A673 (cell line): ENCODE results near the gene PHF12. TPM values are rescaled to one million over a fixed set of nuclear protein-coding genes. Genes with fewer than 3 reads are reported as not detected.

ENCODE experiments used
- BruUV-seq: library from RNA; stranded (reverse); fragments of 400-500 nt; replicated peaks from 2 replicates; lab custom pipeline; 2021; lab: Mats Ljungman, UMichigan
- CTCF ChIA-PET: fragments of 300-600 bp; sonication (Branson Sonifier 250); formaldehyde crosslinking; loops from one replicate; lab custom pipeline; 2022; ENCODE audit warnings: antibody characterized with exemption; lab: Charles Lee
- POLR2A ChIA-PET: fragments of 300-600 bp; sonication (Branson Sonifier 250); formaldehyde crosslinking; loops from one replicate; lab custom pipeline; 2022; ENCODE audit warnings: antibody characterized with exemption; ENCODE audit not compliant: low non-redundant PET; lab: Charles Lee
- DNase-seq: peaks from one replicate; pipeline ENCODE4 v3.0.0-alpha.2; 2015; ENCODE audit warnings: low spot score
- H3K27ac ChIP-seq: fragments of 200-600 bp; sonication (generic); 2 replicates; pipeline ENCODE4 v1.5.1; 2016; ENCODE audit warnings: mixed run types, low read depth, mild to moderate bottlenecking, mixed read lengths, antibody characterized with exemption, low read length; ENCODE audit not compliant: poor library complexity, severe bottlenecking
- H3K27me3 ChIP-seq: fragments of 200-600 bp; sonication (generic); replicated peaks from 2 replicates; pipeline ENCODE4 v1.6.1; 2017; ENCODE audit warnings: mixed run types, low read depth, mild to moderate bottlenecking, mixed read lengths, antibody characterized with exemption, low read length; ENCODE audit not compliant: insufficient read depth, poor library complexity
- H3K36me3 ChIP-seq: fragments of 200-600 bp; sonication (generic); 2 replicates; pipeline ENCODE4 v1.6.1; 2016; ENCODE audit warnings: mixed run types, mild to moderate bottlenecking, mixed read lengths, antibody characterized with exemption, low read length; ENCODE audit not compliant: insufficient read depth, poor library complexity, severe bottlenecking
- H3K4me1 ChIP-seq: fragments of 200-600 bp; sonication (generic); 2 replicates; pipeline ENCODE4 v1.6.1; 2017; ENCODE audit warnings: mixed run types, mild to moderate bottlenecking, mixed read lengths, antibody characterized with exemption, low read length; ENCODE audit not compliant: insufficient read depth, poor library complexity, severe bottlenecking
- H3K4me3 ChIP-seq: fragments of 200-600 bp; sonication (generic); 2 replicates; pipeline ENCODE4 v1.5.1; 2016; ENCODE audit warnings: low read depth, mixed run types, mild to moderate bottlenecking, mixed read lengths, low read length; ENCODE audit not compliant: poor library complexity, severe bottlenecking
- H3K9me3 ChIP-seq: fragments of 200-600 bp; sonication (generic); 2 replicates; pipeline ENCODE4 v1.6.1; 2016; ENCODE audit warnings: mixed run types, low read depth, mild to moderate bottlenecking, mixed read lengths, antibody characterized with exemption, low read length; ENCODE audit not compliant: poor library complexity, severe bottlenecking
- CTCF ChIP-seq: fragments of 300-800, 200-600 bp; sonication (generic); conservative IDR thresholded peaks from 2 replicates; pipeline ENCODE4 v1.5.1; 2017; ENCODE audit warnings: low read depth, mild to moderate bottlenecking, antibody characterized with exemption, low read length, moderate library complexity, mixed read lengths
- EZH2 ChIP-seq: fragments of 200-600 bp; sonication (generic); IDR thresholded peaks from 2 replicates; pipeline ENCODE4 v1.6.1; 2017; ENCODE audit warnings: borderline replicate concordance, low read depth, mild to moderate bottlenecking, mixed read lengths, antibody characterized with exemption, low read length; ENCODE audit not compliant: poor library complexity, severe bottlenecking
- intact Hi-C: fragments of 100-400 bp; cut with micrococcal nuclease; formaldehyde crosslinking; loops from one replicate; pipeline ENCODE4 v1.10.0; 2022; ENCODE audit not compliant: unreplicated experiment
- total RNA-seq: library from RNA; stranded (reverse); gene quantifications from 2 replicates; pipeline ENCODE4 v1.2.3, GENCODE V29; 2021

The PHF12 gene
- total RNA-seq, 1 experiment from 2014 or later, result 63.3 TPM

- peak overlapping the region; percentile 27 for H3K27ac ChIP-seq
- TF ChIP-seq EZH2, result no peak
- TF ChIP-seq CTCF, result no peak
- ChIA-PET CTCF (interaction anchor here (1.6 kb wide), 1 partner anchor 139 kb away, joined by 8 read pairs; no protein-coding TSS in a partner anchor), POLR2A (no interaction called here)
- H3K4me1 ChIP-seq, result peaks cover 43% of the 10 kb centered on the region
- no peaks in the 10 kb centered on the region for H3K9me3 ChIP-seq
- no peak for DNase-seq
- H3K4me3 ChIP-seq, result no peak overlapping the region
- H3K27me3 ChIP-seq, result no peaks in the 10 kb centered on the region
- H3K36me3 ChIP-seq, result no peaks in the 10 kb centered on the region
- intact Hi-C loops, result no loop called here
- BruUV-seq, result no TSS peak
Observed at GRCh38 chr17:28972437-28972836, 21.1 kb upstream of the PHF12 start.

GRCh38 chr17:28970879-28971278 lies 19.6 kb upstream of the PHF12 start:
- no TSS peak for BruUV-seq
- intact Hi-C loops, result no loop called here
- ChIA-PET POLR2A (no interaction called here), CTCF (no interaction called here)
- Histone ChIP-seq H3K27me3 (no peaks in the 10 kb centered on the region), H3K36me3 (no peaks in the 10 kb centered on the region), H3K4me3 (no peak overlapping the region), H3K27ac (no peak overlapping the region), H3K9me3 (no peaks in the 10 kb centered on the region), H3K4me1 (peaks cover 39% of the 10 kb centered on the region)
- TF ChIP-seq CTCF (no peak), EZH2 (no peak)
- no peak for DNase-seq

- no peak for TF ChIP-seq EZH2
- TF ChIP-seq CTCF, result no peak
- intact Hi-C loops, result loop anchor here (10.0 kb wide), 1 partner anchor 255 kb away; no protein-coding TSS in a partner anchor
- DNase-seq, result no peak
- no TSS peak for BruUV-seq
- Histone ChIP-seq H3K36me3 (no peaks in the 10 kb centered on the region), H3K4me3 (no peak overlapping the region), H3K9me3 (no peaks in the 10 kb centered on the region), H3K27me3 (no peaks in the 10 kb centered on the region), H3K4me1 (peaks cover 44% of the 10 kb centered on the region), H3K27ac (peak overlapping the region; percentile 59)
- CTCF ChIA-PET, result interaction anchor here (3.3 kb wide), 1 partner anchor 147 kb away, joined by 25 read pairs; no protein-coding TSS in a partner anchor
- POLR2A ChIA-PET, result no interaction called here
Observed at GRCh38 chr17:28969706-28970393, 18.5 kb upstream of the PHF12 start.
